Motor neuron (in vitro differentiated cells): ENCODE data around the gene OR2L3. TPM values are rescaled to one million over a fixed set of nuclear protein-coding genes. Genes with fewer than 3 reads are reported as not detected.

Source experiments
- ATAC-seq, 8 experiments: fragments of 200-7000 bp; cut with Tn5 transposase; replicated peaks in 6 of 8; 2 replicates each; pipeline ENCODE4 v1.8.0; 2021; ENCODE audit warnings: mild to moderate bottlenecking in 8 of 8, moderate library complexity in 8 of 8
- H3K27ac ChIP-seq, 2 donors: fragments of 250-450 bp; sonication (Bioruptor Pico); 2 replicates each; pipeline ENCODE4 v1.9.0; 2021; ENCODE audit warnings: antibody characterized with exemption in 2 of 2, mild to moderate bottlenecking in 2 of 2, moderate library complexity in 1 of 2
- H3K4me1 ChIP-seq, 2 donors: fragments of 250-450 bp; sonication (Bioruptor Pico); replicated peaks in 1 of 2; 2 replicates each; pipeline ENCODE4 v1.6.1; 2021; ENCODE audit warnings: antibody characterized with exemption in 2 of 2, mild to moderate bottlenecking in 2 of 2, moderate library complexity in 1 of 2
- H3K4me3 ChIP-seq, 5 donors: fragments of 250-450 bp; sonication (Bioruptor Pico); 2 replicates each; pipeline ENCODE4 v1.9.0; 2021; ENCODE audit warnings: antibody characterized with exemption in 5 of 5, mild to moderate bottlenecking in 5 of 5, moderate library complexity in 4 of 5
- WGBS, 10 experiments: fragments of 450-650 bp; shearing (Covaris generic); methylation state at CpG; one replicate each; pipeline ENCODE4 v1.0.0; 2022; 5-methylcytosine and 5-hydroxymethylcytosine counted together
- in situ Hi-C, 9 experiments: fragments of 400-800 bp; cut with MboI; loops; one replicate each; pipeline ENCODE4 v1.15.0; 2021; ENCODE audit warnings: low sequenced_read_pairs in 9 of 9, low pct_unique_long_range_greater_than_20kb in 2 of 9; ENCODE audit not compliant: unreplicated experiment in 9 of 9
- total RNA-seq, 8 experiments: library from RNA; unstranded; fragments of 300-600 nt; gene quantifications; 2 replicates each; pipeline versions ENCODE4 v1.2.3 to v1.2.4, GENCODE V29; 2022

The OR2L3 gene, protein sequence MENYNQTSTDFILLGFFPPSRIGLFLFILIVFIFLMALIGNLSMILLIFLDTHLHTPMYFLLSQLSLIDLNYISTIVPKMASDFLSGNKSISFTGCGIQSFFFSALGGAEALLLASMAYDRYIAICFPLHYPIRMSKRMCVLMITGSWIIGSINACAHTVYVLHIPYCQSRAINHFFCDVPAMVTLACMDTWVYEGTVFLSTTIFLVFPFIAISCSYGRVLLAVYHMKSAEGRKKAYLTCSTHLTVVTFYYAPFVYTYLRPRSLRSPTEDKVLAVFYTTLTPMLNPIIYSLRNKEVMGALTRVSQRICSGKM
- total RNA-seq, result under 1 TPM in 6 of 8 experiments, not detected in 2; 0.13 to 0.63 (median 0.21) TPM

- Histone ChIP-seq H3K27ac (no peak within 1 kb of the TSS), H3K4me3 (no peak within 1 kb of the TSS), H3K4me1 (no peaks in the 10 kb centered on the region)
- in situ Hi-C loops, result no loop called here
- WGBS, 10 experiments, result 0 to 63% (median 50%) methylated on average over 1 to 2 of the region's 2 CpGs; no CpG with 5 or more reads in 1 of the 10 experiments
- no peak for ATAC-seq
These were observed at the start of gene OR2L3 for GRCh38 chr1:248046536-248046935. TSS of gene OR2L3 (plus strand) at chr1:248046836. CDS start at chr1:248060682, 13,846 bp downstream.

- WGBS, 10 experiments, result 0 to 55% (median 17%) methylated on average over 1 to 2 of the region's 2 CpGs; no CpG with 5 or more reads in 1 of the 10 experiments
- ATAC-seq, result no peak
- Histone ChIP-seq H3K4me1 (no peaks in the 10 kb centered on the region), H3K4me3 (no peak overlapping the region), H3K27ac (no peak overlapping the region)
- in situ Hi-C loops, result no loop called here
These were observed 47.8 kb upstream of the OR2L3 start for GRCh38 chr1:247998811-247999210.

DNA sequence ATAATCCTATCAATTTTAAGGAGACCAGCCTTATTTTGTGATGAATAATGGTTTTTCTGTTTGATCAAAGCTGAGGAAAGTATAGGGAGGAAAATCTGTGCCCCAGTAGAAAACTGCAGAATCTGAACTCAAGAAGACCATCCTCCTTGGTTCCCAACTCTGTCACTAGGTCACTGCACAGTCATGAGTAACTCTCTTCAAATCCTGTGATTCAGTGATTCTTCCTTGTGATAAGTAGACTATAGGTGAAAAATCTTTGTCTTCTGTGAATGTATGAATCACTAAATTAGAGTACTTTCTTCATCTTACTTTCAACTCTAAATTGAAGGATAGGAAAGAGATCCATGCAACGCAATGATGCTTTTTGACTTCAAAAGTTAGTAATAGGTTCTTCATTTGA, 46.5 kb upstream of the OR2L3 start:
- H3K27ac ChIP-seq, result no peak overlapping the region
- WGBS, 10 experiments, result 0 to 90% (median 63%) methylated on average over 1 of the region's 1 CpG; no CpG with 5 or more reads in 1 of the 10 experiments
- no peak for ATAC-seq
- no peak overlapping the region for H3K4me3 ChIP-seq
- in situ Hi-C loops, result no loop called here
- H3K4me1 ChIP-seq, result no peaks in the 10 kb centered on the region

GRCh38 chr1:248007778-248008177, 38.9 kb upstream of the OR2L3 start:
- WGBS, 10 experiments, result 0 to 42% (median 20%) methylated on average over 1 of the region's 1 CpG; no CpG with 5 or more reads in 1 of the 10 experiments
- H3K4me3 ChIP-seq, result no peak overlapping the region
- no peaks in the 10 kb centered on the region for H3K4me1 ChIP-seq
- in situ Hi-C loops, result no loop called here
- no peak overlapping the region for H3K27ac ChIP-seq
- ATAC-seq, result no peak

- ATAC-seq, result no peak
- Histone ChIP-seq H3K27ac (no peak overlapping the region), H3K4me3 (no peak overlapping the region), H3K4me1 (no peaks in the 10 kb centered on the region)
- whole genome bisulfite sequencing, 10 experiments, result 14 to 80% (median 56%) methylated on average over 1 to 3 of the region's 3 CpGs
- in situ Hi-C loops, result no loop called here
These were observed 37.0 kb upstream of the OR2L3 start for GRCh38 chr1:248009681-248010080.

DNA sequence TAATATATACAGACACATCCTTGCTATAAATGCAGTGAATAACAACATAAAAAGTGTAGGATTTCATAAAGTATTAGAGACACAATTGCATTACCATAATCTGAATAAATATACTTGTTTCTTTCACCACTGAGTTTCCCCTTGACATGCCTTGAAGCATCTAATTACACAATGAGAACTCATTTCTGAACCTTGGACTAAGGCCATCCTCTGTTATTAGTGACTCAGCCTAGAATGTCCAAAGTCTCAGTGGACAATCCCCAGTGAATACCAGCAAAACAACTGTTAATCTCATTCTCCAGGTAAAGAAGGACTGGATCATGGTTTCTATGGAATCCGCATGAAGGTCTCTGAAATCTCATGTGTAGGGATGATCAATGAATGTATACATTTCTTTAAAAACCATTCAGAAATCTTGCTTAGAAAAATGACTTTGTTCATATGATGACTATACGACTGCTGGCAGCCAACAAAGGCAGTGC, 33.4 kb upstream of the OR2L3 start, which contains the start of gene OR2L5:
OR2L5 (plus strand) TSS at position 432 of the 482 bp plus-strand sequence. CDS start 8,288 bp downstream, outside the sequence.
- 0 to 85% (median 73%) methylated on average over 1 to 2 of the region's 2 CpGs; no CpG with 5 or more reads in 1 of the 10 experiments for whole genome bisulfite sequencing, 10 experiments
- ATAC-seq, result no peak
- no peak within 1 kb of the TSS for H3K27ac ChIP-seq
- in situ Hi-C loops, result no loop called here
- H3K4me3 ChIP-seq, result no peak within 1 kb of the TSS
- H3K4me1 ChIP-seq, result no peaks in the 10 kb centered on the region

DNA sequence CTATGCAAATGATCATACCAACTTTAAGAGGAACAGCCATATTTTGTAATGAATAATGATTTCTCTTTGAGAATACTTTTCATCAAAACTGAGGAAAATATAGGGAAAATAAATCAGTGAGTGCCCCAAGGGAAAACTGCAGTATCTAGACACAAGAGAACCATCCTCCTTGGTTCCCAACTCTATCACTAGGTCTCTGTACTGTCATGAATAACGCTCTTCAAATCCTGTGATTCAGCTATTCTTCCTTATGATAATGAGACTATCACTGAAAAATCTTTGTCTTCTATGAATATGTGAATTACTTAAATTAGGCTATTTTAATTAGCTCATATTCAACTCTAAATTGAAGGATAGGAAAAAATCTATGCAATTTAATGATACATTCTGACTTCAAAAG, 30.8 kb upstream of the OR2L3 start:
- 0 to 61% (median 20%) methylated on average over 1 of the region's 1 CpG; no CpG with 5 or more reads in 3 of the 10 experiments for WGBS, 10 experiments
- no peak overlapping the region for H3K4me3 ChIP-seq
- in situ Hi-C loops, result no loop called here

GRCh38 chr1:248029770-248030169, 16.9 kb upstream of the OR2L3 start, which contains the start of gene OR2L2:
TSS of gene OR2L2 (plus strand) at chr1:248030070. CDS start at chr1:248038268, 8,198 bp downstream.
- in situ Hi-C loops, result no loop called here
- WGBS, 10 experiments, result 0 to 80% (median 17%) methylated on average over 1 to 2 of the region's 2 CpGs; no CpG with 5 or more reads in 1 of the 10 experiments
- no peaks in the 10 kb centered on the region for H3K4me1 ChIP-seq
- H3K27ac ChIP-seq, result no peak within 1 kb of the TSS
- H3K4me3 ChIP-seq, result no peak within 1 kb of the TSS
- no peak for ATAC-seq

More for the DNA sequence above, 30.8 kb upstream of the OR2L3 start:
- peak in 1 of 8 experiments; percentile 71 for ATAC-seq
- no peak overlapping the region for H3K27ac ChIP-seq
- no peaks in the 10 kb centered on the region for H3K4me1 ChIP-seq

DNA sequence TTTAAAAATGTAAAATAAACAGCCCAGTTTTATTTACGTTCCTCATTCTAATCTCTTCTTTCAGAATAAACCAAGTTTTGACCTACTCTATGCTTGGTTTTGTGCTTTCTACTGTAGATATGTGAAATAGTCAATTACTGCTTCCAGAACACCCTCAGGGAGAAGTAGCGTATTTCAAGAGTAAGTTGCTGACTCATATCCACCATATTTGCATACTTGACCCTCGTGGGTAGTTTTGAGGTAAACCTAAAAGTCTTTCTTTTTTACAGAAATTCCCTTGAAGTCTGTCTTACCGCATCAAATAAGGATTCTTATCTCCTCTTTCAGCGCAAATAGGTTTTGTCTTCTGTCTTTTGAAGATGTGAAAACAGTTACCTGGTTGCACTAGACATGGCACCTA, 1.4 kb upstream of the OR2L3 start:
- in situ Hi-C loops, result no loop called here
- WGBS, 10 experiments, result 25 to 68% (median 48%) methylated on average over 1 to 5 of the region's 5 CpGs
- no peaks in the 10 kb centered on the region for H3K4me1 ChIP-seq
- H3K4me3 ChIP-seq, result no peak overlapping the region
- ATAC-seq, result no peak
- no peak overlapping the region for H3K27ac ChIP-seq

DNA sequence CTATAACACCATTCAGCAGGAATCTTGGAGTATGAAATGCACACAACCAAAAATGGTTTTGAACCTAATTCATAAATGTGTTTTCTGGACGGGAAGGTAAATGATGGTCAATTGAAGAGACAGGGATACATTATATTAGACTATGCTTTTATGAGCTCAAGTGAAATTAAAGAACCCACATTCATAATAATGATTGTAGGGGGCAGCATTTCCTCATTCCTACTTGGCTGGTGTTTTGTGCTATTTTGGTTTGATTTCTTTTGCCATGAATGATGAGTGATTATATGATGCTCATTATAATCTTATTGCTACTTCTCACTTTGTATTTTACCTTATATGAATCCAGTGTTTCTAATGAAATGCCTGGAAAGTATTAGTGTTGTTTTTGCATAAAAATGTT, 372 bp downstream of the OR2L3 start:
- Histone ChIP-seq H3K4me3 (no peak overlapping the region), H3K27ac (no peak overlapping the region), H3K4me1 (no peaks in the 10 kb centered on the region)
- in situ Hi-C loops, result no loop called here
- WGBS, 10 experiments, result 0 to 50% (median 20%) methylated on average over 1 of the region's 1 CpG; no CpG with 5 or more reads in 1 of the 10 experiments
- no peak for ATAC-seq

DNA sequence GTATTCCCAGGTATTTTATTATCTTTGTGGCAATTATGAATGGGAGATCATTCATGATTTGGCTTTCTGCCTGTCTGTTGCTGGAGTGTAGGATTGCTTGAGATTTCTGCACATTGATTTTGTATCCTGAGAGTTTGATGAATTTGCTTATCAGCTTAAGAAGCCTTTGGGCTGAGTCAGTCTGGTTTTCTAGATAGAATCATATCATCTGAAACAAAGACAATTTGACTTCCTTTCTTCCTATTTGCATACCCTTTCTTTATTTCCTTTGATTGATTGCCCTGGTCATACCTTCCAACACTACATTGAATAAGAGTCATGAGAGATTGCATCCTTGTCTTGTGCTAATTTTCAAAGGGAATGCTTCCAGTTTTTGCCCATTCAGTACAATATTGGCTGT, 8.0 kb downstream of the OR2L3 start:
- in situ Hi-C loops, result no loop called here
- ATAC-seq, result no peak
- no peak overlapping the region for H3K27ac ChIP-seq

DNA sequence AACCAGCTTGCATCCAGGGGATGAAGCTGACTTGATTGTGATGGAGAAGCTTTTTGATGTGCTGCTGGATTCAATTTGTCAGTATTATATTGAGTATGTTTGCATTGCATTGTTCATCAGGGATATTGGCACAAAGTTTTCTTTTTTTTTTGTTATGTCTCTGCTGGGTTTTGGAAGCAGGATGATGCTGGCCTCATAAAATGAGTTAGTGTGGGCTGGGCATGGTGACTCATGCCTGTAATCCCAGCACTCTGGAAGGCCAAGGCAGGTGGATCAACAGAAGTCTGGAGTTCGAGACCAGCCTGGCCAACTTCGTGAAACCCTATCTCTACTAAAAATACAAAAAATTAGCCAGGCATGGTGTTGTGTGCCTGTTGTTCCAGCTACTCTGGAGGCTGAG, 8.6 kb downstream of the OR2L3 start:
- ATAC-seq, result no peak
- 0 to 67% (median 39%) methylated on average over 1 to 2 of the region's 2 CpGs; no CpG with 5 or more reads in 3 of the 10 experiments for WGBS, 10 experiments
- Histone ChIP-seq H3K27ac (no peak overlapping the region), H3K4me1 (no peaks in the 10 kb centered on the region), H3K4me3 (no peak overlapping the region)
- in situ Hi-C loops, result no loop called here

More for the DNA sequence above, 8.0 kb downstream of the OR2L3 start:
- Histone ChIP-seq H3K4me3 (no peak overlapping the region), H3K4me1 (no peaks in the 10 kb centered on the region)

DNA sequence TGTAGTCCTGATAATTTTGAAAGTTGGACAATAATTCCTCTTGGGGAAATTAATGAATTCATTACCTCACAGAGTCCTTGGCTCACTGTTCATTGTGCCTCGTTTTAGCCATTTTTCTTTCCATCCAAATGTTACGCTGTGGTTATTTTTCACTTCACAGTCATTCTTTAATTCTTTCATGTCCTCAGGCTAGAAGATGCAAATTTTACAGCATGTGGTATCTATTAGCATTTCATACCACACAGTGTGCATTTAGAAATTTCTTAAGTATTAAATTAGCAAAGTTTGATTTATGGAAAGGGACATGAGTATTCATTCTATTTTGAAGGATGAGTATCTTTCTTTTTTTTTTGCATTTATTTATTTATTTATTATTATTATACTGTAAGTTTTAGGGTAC, 18.4 kb downstream of the OR2L3 start:
- in situ Hi-C loops, result no loop called here
- 5 to 82% (median 50%) methylated on average over 1 to 2 of the region's 2 CpGs; no CpG with 5 or more reads in 1 of the 10 experiments for WGBS, 10 experiments

More for the DNA sequence above, 18.4 kb downstream of the OR2L3 start:
- no peaks in the 10 kb centered on the region for H3K4me1 ChIP-seq
- peak in 3 of 8 experiments; percentile 34 to 95 (median 63) for ATAC-seq
- no peak overlapping the region for H3K27ac ChIP-seq
- H3K4me3 ChIP-seq, result no peak overlapping the region
